ENCODE measurements around the gene DNMT3B. TPM values are rescaled to one million over a fixed set of nuclear protein-coding genes. Genes with fewer than 3 reads are reported as not detected.

The DNMT3B gene
- total and polyA plus RNA-seq, 4 donors, result 0.26 to 2.8 (median 0.60) TPM

- TF ChIP-seq YY1 (IDR thresholded peaks at IDR 0.05), result peak; percentile 48
- peak; percentile 77 to 87 for TF ChIP-seq HNF4A (conservative IDR thresholded peaks at IDR 0.05)
Observed at GRCh38 chr20:32731882-32732266, 30.3 kb upstream of the DNMT3B start (continued).

GRCh38 chr20:32737371-32738223, 24.6 kb upstream of the DNMT3B start:
- peak overlapping the region in 1 of 2 donors; percentile 20 for H3K27ac ChIP-seq (ENCODE audit: low read depth in 1 of 2, low read length in 2 of 2)
- DNase-seq (ENCODE audit: low spot score), result no peak
- H3K27me3 ChIP-seq (ENCODE audit: control insufficient read depth in 4 of 4, insufficient read depth in 4 of 4, low read length in 3 of 4), result no peaks in the 10 kb centered on the region
- TF ChIP-seq JUND (IDR thresholded peaks at IDR 0.05) (no peak), SP1 (IDR thresholded peaks at IDR 0.05) (no peak), EGR1 (IDR thresholded peaks at IDR 0.05; ENCODE audit: low read depth in 2 of 2) (no peak), HNF4A (conservative IDR thresholded peaks at IDR 0.05) (no peak), ATF3 (IDR thresholded peaks at IDR 0.05) (no peak), CTCF (IDR thresholded peaks at IDR 0.05; ENCODE audit: low read depth, low read length, missing input control) (no peak), RAD21 (IDR thresholded peaks at IDR 0.05) (no peak), REST (IDR thresholded peaks at IDR 0.05) (no peak), HNF4G (IDR thresholded peaks at IDR 0.05) (no peak), NR2F2 (IDR thresholded peaks at IDR 0.05) (no peak), GABPA (IDR thresholded peaks at IDR 0.05 in 1 of 2, conservative IDR thresholded peaks at IDR 0.05 in 1 of 2) (no peak), TAF1 (conservative IDR thresholded peaks at IDR 0.05) (no peak), RXRA (IDR thresholded peaks at IDR 0.05) (no peak), FOXA2 (IDR thresholded peaks at IDR 0.05) (no peak), MAX (IDR thresholded peaks at IDR 0.05) (no peak)
- H3K9me3 ChIP-seq (ENCODE audit: control insufficient read depth in 4 of 4, low read length in 3 of 4), result no peaks in the 10 kb centered on the region
- H3K36me3 ChIP-seq (ENCODE audit: control insufficient read depth in 4 of 4, insufficient read depth in 3 of 4, low read depth in 1 of 4, low read length in 3 of 4), result peaks cover 0 to 2% (median 0%) of the 10 kb centered on the region in 4 donors
- H3K9ac ChIP-seq (ENCODE audit: low read depth in 1 of 2, low read length in 2 of 2), result no peak overlapping the region
- peaks cover under 1 to 5% (median 4%) of the 10 kb centered on the region in 4 donors for H3K4me1 ChIP-seq (ENCODE audit: control insufficient read depth in 4 of 4, insufficient read depth in 4 of 4, low read length in 3 of 4)
- WGBS, result 74% methylated on average over 7 of the region's 7 CpGs
- no peak overlapping the region for H3K4me3 ChIP-seq (ENCODE audit: low read depth in 1 of 3, low read length in 3 of 3)
